COLO829 (cell line): ENCODE results near the gene TRAPPC12.
A peak's percentile ranks its signal among the peaks of the same experiment; 100 is the strongest.

Source experiments
- DNase-seq: peaks from one replicate; pipeline ENCODE4 v3.0.0; 2012; ENCODE audit warnings: low spot score

TRAPPC12 gene

DNA sequence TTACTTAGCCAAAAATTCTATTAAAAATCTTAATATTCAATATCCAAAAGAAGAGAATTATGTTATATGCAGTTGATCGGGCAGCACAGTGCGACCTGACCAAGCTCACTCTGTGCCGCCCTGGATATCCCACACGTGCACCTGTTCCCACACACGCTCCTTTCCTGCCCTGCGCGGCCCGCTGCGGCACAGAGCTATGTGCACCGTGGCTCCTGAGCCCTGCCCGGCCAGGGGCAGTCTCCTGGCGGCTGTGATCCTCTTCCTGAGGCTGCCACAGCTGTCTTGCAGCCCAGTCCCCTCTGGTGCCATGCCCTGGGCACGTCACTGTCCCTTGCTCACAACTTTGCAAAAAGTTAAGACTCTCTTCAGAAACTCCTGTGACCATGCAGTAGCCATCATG is 29.3 kb downstream of the TRAPPC12 start:
- no peak for DNase-seq

GRCh38 chr2:3409627-3410170 is 30.2 kb downstream of the TRAPPC12 start:
- no peak for DNase-seq

GRCh38 chr2:3411103-3411502 is 31.6 kb downstream of the TRAPPC12 start:
- DNase-seq: no peak

GRCh38 chr2:3413697-3414096 is 34.2 kb downstream of the TRAPPC12 start:
- DNase-seq: no peak

- no peak for DNase-seq
These were observed 34.8 kb downstream of the TRAPPC12 start for GRCh38 chr2:3414133-3414860.

GRCh38 chr2:3418766-3419404 is 39.4 kb downstream of the TRAPPC12 start:
- no peak for DNase-seq

GRCh38 chr2:3420076-3420768 is 40.7 kb downstream of the TRAPPC12 start:
- no peak for DNase-seq

DNA sequence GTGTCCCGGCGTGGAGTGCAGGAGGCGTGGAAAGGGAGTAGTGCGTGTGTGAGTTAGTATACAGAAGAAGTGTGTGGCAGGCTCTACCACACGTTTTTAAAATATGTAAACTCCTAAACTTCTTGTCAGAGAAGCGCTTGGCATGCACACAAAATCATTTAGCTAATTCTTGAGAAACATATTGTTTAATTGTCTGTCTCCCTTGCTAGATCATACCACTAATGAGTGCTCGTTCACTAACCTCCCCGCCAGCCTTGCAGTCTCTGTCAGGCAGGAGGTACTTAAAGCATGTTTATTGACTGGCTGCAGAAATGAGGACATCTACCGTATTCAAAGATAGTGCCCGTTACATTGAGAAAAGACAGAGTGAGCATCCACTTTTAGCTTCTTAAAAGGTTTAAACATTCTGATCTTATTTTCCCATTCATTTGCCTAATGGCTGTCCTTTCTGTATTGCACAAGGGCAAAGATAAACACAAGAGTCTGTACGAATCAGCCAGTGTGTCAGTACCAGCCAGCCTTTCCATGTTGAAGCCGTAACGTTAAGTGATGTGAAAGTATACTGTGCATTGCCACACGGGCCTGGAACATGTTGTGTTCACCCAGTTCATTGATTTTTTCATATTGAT is 41.4 kb downstream of the TRAPPC12 start:
- no peak for DNase-seq

DNA sequence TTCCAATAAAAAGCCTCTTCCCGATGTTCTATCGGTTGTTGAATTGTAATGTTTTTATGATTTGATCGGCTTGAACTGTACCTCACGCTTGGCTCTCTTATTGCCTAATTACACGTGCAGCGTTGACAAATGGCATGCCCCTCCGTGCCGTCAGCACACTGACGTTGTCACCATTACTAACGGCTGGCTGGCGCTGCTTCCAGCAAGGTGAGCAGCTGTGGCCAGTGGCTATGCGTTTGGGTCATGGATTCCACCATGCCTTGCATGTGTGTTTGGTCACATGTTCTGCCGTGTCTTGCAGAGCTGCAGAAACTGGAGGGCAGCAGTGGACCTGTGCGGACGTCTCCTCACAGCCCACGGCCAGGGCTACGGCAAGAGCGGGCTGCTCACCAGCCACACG is 42.1 kb downstream of the TRAPPC12 start:
- no peak for DNase-seq

- no peak for DNase-seq
These were observed 42.8 kb downstream of the TRAPPC12 start for GRCh38 chr2:3422161-3422779.

- peak; percentile 76 for DNase-seq
These were observed 44.1 kb downstream of the TRAPPC12 start for GRCh38 chr2:3423492-3424170.

DNA sequence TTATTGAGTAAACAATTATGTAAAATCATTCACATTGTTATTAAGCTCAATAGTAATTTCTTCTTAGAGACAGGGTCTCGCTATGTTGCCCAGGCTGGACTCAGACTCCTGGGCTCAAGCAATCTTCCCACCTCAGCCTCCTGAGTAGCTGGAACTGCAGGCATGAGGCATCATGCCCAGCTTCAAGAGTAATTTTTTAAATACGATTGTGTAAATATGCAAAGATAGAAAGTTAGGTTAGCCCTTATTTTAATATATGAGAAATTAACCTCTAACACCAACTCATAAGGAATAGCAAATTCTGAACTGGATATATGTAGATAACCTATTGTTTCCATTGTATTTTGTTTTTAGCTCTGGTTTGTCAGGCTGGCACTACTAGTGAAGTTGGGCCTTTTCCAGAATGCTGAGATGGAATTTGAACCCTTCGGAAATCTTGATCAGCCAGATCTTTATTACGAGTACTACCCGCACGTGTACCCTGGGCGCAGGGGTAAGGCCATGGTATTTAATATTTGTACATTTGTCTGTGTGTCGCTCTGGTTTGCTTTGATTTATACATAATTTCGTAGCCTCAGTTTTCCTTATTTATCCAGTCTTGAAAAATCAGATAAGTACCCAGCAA is 44.8 kb downstream of the TRAPPC12 start:
- DNase-seq: no peak

DNA sequence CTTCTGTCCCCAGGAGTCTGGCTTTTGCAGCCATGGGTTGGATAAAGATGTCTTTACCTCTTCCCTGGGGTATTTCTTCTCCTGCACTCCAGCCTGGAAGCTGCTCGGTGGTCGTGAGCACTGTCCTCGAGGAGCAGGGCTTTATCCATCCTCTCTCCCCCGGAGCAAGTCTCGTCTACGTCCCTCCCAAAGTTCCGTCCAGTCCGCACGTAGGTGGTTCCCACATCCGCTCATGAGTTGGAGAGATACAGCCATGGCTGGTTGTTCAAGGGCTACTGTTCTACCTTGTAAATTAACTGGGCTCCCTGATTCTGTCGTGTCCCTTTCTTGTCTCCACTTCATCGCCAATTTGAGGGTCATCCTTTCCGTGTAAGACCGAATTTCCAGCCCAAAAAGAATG is 47.1 kb downstream of the TRAPPC12 start:
- DNase-seq: no peak

GRCh38 chr2:3427272-3427671 is 47.8 kb downstream of the TRAPPC12 start:
- DNase-seq: no peak

GRCh38 chr2:3428577-3428976 is 49.1 kb downstream of the TRAPPC12 start:
- no peak for DNase-seq

- DNase-seq: no peak
These were observed 49.6 kb downstream of the TRAPPC12 start for GRCh38 chr2:3429066-3429610.

- no peak for DNase-seq
These were observed 50.7 kb downstream of the TRAPPC12 start for GRCh38 chr2:3430172-3430571.

- no peak for DNase-seq
These were observed 51.4 kb downstream of the TRAPPC12 start for GRCh38 chr2:3430740-3431490.

- no peak for DNase-seq
These were observed 52.6 kb downstream of the TRAPPC12 start for GRCh38 chr2:3432067-3432466.
